Stimulated activated naive CD4-positive, alpha-beta T cell treated with Interleukin-2 at 50 U/mL for 16 hours (primary cell): ENCODE measurements around the gene PTPN1.
A peak's percentile ranks its signal among the peaks of the same experiment; 100 is the strongest.
"Not testable (repeated sequence)": the region's sequence is repeated elsewhere in the genome, so short reads cannot be mapped to it uniquely, and the experiment has no call there.

ENCODE experiments used
- DNase-seq: peaks from one replicate; lab custom pipeline; 2025; lab: John Stamatoyannopoulos, UW

Gene PTPN1

DNA sequence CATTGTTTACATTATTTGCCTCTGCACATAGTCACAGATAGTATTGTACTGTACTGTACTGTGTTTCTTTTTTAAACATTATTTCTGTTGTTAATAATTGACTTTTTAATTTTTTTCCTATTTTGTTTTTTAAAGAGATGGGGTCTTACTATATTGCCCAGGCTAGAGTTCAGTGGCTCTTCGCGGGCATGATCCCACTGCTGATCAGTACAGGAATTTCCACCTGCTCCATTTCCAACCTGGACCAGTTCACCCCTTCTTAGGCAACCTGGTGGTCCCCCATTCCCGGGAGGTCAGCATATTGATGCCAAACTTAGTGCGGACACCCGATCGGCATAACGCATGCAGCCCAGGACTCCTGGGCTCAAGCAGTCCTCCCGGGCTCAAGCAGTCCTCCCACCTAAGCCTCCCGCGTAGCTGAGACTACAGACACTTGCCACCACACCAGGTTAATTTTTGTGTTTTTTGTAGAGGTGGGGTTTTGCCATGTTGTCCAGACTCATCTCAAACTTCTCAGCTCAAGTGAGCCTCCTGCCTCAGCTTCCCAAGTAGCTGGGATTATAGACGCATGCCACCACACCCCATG is 47.5 kb downstream of the PTPN1 start:
- no peak for DNase-seq

GRCh38 chr20:50558483-50558925 is 48.3 kb downstream of the PTPN1 start:
- DNase-seq, result no peak

DNA sequence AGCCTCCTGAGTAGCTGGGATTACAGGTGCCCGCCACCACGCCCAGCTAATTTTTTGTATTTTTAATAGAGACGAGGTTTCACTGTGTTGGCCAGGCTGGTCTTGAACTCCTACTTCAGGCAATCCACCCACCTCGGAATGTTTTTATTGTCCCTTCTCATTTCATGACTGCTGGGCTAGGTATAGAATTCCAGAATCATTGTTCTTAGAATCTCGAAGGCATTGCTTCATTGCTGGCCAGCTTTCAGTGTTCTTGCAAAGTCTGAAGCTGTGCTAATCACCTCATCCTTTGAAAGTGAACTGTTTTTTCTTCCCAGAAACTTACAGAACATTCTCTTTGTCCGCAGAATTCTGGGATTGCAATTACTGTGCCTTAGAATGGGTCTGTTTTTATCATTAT is 49.0 kb downstream of the PTPN1 start:
- DNase-seq, result no peak

GRCh38 chr20:50559856-50560638 is 49.9 kb downstream of the PTPN1 start:
- no peak for DNase-seq

DNA sequence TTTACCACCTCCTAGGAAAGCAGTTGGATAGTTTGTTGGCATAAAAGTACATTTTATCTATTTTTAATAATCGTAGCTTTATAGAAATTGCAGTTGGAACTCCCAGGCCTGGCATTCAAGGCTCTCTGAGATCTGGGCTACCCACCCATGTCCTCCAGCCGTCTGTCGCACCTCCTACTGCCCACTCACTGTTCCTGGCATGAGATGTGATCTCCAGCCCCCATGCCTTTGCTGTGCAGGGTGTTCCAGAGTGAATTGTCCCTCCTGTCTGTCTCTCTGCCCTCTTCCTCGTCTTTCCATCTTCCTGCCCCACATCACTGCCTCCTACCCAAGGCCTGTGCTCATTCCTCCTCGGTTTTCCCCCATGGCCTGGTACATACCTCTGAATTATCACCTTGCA is 50.7 kb downstream of the PTPN1 start:
- peak; percentile 10 for DNase-seq

DNA sequence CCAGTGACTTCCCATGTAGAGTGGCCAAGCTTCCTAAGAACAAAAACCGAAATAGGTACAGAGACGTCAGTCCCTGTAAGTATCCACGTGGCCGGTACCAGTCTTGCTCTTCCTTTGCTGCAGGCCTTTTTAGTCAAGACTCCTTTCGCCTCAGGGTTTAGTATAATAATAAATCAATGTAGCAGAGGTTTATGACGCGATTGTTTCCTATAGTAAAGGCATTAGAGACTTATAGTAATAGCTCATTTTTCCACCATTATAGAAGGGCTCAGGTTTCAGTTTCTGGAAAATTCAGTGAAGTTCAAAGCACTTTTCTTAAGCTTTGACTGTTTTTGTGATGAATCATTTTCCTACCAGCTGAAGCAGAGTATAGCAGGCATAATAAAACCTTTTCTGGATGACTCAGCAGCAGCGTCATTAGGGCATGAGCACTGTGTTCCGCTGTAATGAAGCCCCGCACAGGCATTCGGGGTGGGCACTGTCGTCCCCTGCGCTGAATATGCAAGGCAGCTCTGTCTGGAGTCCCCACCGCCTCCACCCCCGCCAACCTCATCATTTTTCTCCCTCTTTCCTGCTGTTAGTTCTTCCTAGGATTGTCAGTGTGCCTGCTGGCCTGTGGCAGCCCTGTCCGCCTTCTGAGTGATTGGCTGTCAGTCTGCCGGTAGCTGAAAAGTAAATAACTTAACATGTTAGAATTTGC is 51.3 kb downstream of the PTPN1 start:
- DNase-seq, result peak; percentile 74

GRCh38 chr20:50562262-50562701 is 52.1 kb downstream of the PTPN1 start:
- DNase-seq, result no peak

GRCh38 chr20:50563133-50563944 is 53.2 kb downstream of the PTPN1 start:
- peak; percentile 5 for DNase-seq

DNA sequence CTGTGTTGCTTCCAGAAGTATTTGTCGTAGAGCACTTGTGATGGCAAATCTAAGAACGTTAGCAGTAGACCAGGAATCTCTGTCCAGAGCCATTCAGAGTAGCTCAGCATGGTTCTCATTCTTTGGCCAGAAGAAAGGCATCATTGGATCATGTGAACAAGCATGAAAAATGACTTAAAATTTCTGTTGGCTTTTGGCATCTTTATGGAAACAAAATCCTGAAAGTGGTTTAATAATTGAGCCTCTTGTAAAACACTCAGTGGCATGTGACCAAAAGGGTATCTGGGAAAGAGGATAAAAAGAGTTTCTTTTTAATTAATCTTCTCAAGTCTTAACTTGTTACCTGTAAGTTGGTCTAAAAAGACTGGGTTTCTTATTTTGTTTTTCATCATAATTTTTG is 55.2 kb downstream of the PTPN1 start:
- DNase-seq, result no peak

DNA sequence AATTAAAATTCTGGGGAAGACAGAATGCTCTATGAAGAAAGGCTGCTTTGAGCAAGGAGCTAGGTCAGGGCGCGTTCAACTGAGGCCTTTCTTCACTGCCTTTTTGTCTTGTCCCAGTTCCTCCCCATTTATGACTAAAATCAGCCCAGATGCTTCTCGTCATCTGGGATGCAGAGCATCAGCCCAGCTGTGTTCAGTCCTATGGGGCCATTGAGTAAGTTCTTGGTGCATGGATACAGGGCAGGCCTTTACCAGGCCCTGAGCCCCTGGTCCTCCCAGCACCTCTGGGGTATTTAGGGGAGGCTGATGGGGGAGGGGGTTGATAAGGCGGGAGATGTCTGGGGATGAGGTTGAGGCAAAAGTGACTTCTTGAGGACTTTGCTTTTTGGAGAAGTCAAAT is 55.7 kb downstream of the PTPN1 start:
- DNase-seq, result no peak

- no peak for DNase-seq
These were observed 57.8 kb downstream of the PTPN1 start for GRCh38 chr20:50567860-50568548.

DNA sequence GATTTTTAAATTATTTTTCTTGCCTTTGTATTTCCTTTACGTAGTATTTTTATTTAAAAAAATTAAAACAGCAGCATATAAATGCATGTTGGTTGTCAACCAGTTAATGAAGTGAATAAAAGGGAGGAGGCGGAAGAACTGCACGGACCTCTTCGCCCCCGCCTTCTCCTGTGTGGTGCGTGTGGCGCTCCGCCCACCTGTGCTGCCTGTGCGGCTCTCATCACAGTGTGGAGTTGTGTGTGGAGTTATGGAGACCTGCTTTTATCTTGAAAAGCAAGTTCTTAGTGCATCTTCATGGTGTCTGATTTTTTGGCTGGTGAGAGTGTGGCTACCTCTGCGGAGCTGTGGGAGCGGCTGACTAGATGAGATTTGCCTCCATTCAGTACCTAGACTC is 58.4 kb downstream of the PTPN1 start:
- no peak for DNase-seq

DNA sequence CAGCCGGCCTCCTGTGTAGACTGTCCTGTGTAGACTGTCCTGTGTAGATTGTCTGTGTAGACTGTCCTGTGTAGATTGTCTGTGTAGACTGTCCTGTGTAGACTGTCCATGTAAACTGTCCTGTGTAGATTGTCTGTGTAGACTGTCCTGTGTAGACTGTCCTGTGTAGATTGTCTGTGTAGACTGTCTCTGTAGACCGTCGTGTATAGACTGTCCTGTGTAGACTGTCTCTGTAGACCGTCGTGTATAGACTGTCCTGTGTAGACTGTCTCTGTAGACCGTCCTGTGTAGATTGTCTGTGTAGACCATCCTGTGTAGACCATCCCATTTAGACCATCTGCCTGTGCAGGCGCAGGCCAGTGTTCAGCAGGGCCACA is 59.3 kb downstream of the PTPN1 start:
- not testable (repeated sequence) for DNase-seq

DNA sequence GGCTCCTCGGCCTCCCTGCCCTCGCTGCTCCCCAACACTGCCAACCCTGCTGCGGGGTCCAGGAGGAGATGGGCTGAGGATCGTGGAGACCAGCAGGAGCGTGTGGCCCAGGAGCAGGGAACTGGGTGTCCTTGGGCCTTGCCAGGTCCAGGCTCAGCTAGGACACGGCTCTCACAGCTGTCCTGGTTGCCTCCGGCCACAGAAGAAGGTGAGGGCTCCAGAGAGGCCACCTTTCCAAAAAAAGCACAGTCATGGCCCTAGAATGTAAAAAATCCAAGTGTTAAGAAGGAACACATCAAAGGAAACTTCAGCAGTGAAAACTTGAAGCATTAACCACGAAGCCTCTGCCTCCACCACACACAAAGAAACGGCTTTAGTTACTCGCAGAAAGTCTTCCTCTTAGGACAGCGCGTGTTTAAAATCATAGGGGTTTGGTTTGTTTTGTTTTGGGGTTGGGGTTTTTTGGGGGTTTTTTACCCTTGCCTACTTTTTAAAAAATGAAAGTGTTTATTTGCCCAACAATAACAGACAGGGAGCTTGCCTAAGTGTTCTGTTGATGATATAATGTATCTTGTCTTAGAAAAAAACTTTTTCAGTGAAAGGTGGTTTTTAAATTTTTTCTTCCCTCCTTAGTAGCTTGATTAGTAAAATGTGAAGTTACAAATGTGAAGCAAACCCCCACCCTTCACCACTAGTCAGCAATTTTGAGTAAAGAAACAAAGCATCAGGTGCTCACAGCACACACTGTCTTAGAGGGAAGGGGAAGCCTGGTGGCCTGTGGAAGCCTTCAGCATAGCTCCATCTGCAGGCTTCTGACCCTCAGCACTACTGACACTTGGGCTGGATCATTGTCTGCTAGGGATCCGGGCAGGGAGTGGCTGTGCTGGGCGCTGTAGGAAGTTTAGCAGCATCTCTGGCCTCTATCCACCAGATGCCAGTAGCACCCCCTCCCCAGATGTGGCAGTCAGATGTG is 60.0 kb downstream of the PTPN1 start:
- DNase-seq, result peak; percentile 30

- DNase-seq, result no peak
These were observed 61.3 kb downstream of the PTPN1 start for GRCh38 chr20:50571466-50571865.

DNA sequence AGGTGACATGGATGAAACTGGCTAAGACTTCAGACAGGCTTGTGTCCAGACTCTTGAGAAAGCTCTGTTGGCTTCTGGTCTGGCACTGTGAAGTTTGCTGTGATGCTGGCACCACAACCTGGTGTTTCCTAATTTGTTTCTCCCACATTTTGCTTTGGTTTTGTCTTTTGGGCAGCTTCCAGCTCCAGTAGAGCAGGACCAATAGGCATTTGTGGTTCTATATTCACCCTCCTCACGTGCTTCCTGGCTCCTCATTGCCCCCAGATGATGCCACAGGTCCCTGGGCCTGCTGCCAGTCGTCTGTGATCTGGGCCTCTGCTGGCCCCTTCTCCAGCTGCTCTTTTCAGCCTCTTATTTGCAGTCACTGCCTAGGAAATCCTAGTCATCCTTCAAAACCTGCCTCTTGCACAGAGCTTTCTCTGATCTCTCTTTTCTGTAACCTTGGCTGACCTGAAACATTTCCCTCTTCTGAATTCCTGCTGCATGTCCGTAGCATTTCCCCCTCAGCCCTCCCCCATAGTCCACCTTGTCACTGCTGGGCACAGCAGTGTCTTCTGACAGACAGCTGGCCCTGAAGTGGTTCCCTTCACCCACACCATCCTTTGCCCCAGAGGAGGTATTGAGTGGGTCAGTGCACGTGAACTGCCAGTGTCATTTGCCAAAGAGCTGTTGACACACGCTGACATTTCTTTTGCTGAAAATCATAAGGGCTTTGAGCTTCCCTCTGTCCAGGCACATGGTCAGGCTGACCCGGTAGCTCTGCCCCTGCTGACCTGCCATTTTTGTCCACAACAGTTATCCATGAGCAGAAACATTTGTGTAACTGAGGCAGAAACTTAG is 63.0 kb downstream of the PTPN1 start:
- DNase-seq, result no peak

DNA sequence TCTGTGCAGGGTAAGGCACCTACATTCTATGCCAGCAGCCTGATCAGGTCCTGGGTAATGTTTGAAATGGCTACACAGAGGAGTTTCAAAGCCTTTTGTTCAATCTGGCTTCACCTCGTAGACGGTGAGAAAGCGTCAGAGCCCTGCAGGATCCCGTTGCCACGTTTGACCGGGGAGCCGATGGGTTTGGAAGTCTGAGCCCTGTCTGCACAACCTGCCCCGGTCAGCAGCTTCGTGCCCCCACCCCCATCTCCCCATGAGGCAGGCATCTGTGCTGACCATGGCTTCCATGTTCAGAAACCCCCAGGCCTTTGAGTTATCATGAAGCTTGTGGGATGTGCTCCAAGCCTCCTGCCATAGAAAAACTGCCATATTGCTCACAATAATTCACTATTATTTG is 63.9 kb downstream of the PTPN1 start:
- DNase-seq, result no peak

DNA sequence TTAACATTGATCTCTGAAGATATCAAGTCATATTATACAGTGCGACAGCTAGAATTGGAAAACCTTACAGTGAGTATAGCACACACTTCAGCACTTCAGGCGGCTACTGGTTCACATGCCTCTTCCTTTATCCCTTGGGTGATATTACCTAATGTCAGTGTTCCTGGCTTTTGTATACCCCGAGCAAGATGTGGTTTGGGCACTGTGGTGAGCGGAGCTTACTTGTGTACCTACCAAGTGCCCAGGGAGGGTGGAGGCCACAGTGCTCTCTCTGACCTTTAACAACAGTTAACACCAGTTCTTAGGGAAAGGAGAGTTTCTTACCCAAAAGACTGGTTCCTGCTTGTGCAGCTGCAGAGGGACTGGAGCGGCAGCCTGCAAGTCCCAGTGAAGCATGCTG is 64.4 kb downstream of the PTPN1 start:
- no peak for DNase-seq

DNA sequence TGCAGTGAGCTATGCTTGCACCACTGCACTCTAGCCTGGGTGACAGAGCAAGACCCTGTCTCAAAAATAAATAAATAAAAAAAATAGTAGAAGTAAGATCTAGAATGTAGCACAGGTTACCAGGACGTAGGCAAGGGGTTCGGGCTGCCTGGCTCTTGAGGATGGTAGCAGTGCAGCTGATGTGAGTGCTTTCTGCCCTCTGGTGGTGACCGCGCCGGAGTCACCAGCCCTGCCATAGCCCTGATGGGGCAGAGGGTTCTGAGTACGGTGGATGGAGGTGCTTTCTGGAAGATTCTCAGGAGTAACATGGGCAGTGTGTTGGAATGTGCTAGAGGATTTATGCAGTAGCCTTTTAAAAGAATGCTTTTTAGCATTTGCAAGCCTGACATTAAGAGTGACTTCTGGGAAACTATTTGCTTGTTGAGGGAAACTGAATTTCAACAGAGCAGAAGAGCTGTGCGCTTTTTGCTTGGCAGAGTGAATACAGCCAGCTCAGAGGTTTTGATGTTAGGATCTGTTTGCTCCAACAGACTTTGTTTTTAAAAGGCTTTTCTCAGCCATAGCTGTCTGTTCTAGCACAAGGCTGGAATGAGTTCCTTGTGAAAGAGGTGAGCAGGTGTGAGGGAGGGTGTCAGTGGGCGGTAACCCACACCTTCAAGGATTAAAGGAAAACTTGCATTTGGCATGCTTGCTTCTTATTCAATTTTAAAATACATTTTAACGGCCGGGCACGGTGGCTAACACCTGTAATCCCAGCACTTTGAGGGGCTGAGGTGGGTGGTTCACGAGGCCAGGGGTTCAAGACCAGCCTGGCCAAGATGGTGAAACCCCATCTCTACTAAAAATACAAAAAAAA is 65.9 kb downstream of the PTPN1 start:
- peak; percentile 65 for DNase-seq
